Coronary artery (tissue), 2 donors: Measurements from ENCODE around the gene PTPRS.

Experiments used
- DNase-seq: peaks from one replicate; pipeline ENCODE4 v3.0.0-alpha.2; 2017; ENCODE audit warnings: low spot score
- H3K27ac ChIP-seq, 2 donors: fragments of 200-600 bp; sonication (generic); one replicate each; pipeline ENCODE4 v1.5.1; 2016 to 2019
- H3K4me3 ChIP-seq: fragments of 200-600 bp; sonication (generic); 2 replicates; pipeline ENCODE4 v1.5.1; 2016; ENCODE audit warnings: mild to moderate bottlenecking, moderate library complexity
- CTCF ChIP-seq: fragments of 200-600 bp; sonication (generic); IDR thresholded peaks from one replicate; pipeline ENCODE4 v1.5.1; 2019; ENCODE audit warnings: antibody characterized with exemption

PTPRS gene

GRCh38 chr19:5326545-5326944, 14.1 kb downstream of the PTPRS start:
- no peak for DNase-seq
- no peak overlapping the region for H3K27ac ChIP-seq
- H3K4me3 ChIP-seq, result no peak overlapping the region
- TF ChIP-seq CTCF, result no peak

DNA sequence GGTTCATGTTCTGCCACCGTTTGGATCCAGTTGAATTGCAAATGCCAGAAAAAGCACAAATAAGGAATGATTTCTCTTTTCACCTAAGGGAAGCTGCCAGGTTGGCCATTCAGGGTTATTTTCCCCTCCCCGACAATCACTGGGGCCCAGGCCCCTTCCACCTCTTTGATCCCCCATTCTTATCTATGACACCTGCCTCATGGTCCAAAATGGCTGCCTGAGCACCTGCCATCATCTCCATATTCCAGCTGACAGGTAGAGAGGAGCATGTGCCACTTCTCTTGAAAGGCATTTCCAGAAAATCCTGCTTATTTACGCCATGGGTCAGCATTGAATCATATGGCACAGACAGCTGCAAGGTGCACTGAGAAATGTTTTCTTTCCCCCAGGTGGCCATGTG, 15.7 kb downstream of the PTPRS start:
- no peak for DNase-seq
- no peak for TF ChIP-seq CTCF
- H3K4me3 ChIP-seq, result no peak overlapping the region
- H3K27ac ChIP-seq, result no peak overlapping the region

DNA sequence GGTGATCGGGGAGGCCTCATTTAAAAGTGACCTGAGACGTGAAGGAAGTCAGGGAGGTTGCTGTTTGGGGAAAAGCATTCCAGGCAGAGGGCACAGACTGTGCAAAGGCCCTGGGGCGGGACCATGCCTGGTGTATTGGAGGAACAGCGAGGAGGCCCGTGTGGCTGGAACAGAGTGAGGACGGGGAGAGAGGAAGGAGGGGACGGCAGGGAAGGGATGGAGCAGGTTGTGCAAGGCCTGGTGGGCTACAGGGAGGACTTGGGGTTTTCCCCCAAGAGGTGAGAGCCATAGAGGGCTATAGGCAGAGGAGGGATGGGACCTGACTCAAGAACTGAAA, 17.2 kb downstream of the PTPRS start:
- DNase-seq, result no peak
- no peak overlapping the region for H3K27ac ChIP-seq
- TF ChIP-seq CTCF, result no peak
- H3K4me3 ChIP-seq, result no peak overlapping the region

GRCh38 chr19:5321851-5322681, 18.5 kb downstream of the PTPRS start:
- H3K4me3 ChIP-seq, result no peak overlapping the region
- no peak for DNase-seq
- H3K27ac ChIP-seq, result no peak overlapping the region
- TF ChIP-seq CTCF, result no peak

- TF ChIP-seq CTCF, result no peak
- no peak for DNase-seq
- Histone ChIP-seq H3K27ac (no peak overlapping the region), H3K4me3 (no peak overlapping the region)
These were observed 19.5 kb downstream of the PTPRS start for GRCh38 chr19:5321066-5321642.

GRCh38 chr19:5319516-5319915, 21.1 kb downstream of the PTPRS start:
- no peak overlapping the region for H3K27ac ChIP-seq
- no peak overlapping the region for H3K4me3 ChIP-seq
- DNase-seq, result no peak
- no peak for TF ChIP-seq CTCF

DNA sequence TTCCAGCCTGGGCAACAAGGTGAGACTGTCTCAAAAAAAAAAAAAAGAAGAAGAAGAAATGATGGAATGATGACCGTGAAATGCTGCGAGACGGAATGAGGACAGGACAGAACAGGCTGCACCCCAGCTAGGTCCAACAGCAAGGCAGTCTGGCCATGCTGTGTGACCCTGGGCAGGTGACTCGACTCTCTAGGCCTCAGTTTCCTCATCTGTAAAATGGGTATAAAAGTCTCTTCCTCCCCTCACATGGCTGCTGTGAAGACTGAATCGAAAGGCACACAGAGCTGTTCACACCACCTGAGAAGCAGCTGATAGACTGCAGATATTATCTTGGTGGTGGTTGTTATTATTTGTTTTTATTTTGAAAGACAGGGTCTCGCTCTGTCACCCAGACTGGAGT, 22.3 kb downstream of the PTPRS start:
- TF ChIP-seq CTCF, result no peak
- Histone ChIP-seq H3K27ac (no peak overlapping the region), H3K4me3 (no peak overlapping the region)
- DNase-seq, result no peak
